ENCODE measurements around the gene FABP1.

DNA sequence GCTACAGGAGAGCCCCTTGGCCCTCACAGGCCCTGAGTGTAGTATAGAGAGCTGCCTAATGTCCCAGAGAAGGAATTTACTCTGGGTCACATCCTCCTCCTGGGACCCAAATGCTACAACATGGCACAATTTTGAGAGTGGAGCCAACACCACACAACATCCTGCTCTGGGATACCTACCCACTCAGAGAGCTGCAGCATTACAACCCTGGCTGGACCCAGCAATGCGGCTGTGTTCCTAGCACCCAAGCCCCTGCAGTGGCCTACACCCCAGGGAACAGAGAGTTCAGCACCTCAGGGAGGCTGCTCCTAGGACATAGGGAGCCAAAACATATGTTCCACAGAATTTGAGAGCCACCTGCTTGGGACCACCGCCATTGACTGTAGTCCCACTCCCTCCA lies 19.3 kb upstream of the FABP1 start:
- TF ChIP-seq, protein P1, sequence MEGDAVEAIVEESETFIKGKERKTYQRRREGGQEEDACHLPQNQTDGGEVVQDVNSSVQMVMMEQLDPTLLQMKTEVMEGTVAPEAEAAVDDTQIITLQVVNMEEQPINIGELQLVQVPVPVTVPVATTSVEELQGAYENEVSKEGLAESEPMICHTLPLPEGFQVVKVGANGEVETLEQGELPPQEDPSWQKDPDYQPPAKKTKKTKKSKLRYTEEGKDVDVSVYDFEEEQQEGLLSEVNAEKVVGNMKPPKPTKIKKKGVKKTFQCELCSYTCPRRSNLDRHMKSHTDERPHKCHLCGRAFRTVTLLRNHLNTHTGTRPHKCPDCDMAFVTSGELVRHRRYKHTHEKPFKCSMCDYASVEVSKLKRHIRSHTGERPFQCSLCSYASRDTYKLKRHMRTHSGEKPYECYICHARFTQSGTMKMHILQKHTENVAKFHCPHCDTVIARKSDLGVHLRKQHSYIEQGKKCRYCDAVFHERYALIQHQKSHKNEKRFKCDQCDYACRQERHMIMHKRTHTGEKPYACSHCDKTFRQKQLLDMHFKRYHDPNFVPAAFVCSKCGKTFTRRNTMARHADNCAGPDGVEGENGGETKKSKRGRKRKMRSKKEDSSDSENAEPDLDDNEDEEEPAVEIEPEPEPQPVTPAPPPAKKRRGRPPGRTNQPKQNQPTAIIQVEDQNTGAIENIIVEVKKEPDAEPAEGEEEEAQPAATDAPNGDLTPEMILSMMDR (IDR thresholded peaks at IDR 0.05), result no peak
- no peak for TF ChIP-seq ZFX (IDR thresholded peaks at IDR 0.05; ENCODE audit: borderline replicate concordance)

Data from 22Rv1 (cell line).